WI38 (cell line): ENCODE data around the gene SLFN11.
A peak's percentile ranks its signal among the peaks of the same experiment; 100 is the strongest.

Experiments
- H3K4me3 ChIP-seq: 2 replicates; pipeline ENCODE4 v1.5.1; 2011; ENCODE audit warnings: low read depth, mild to moderate bottlenecking, control low read depth, low read length
- CTCF ChIP-seq: IDR thresholded peaks from 2 replicates; pipeline ENCODE4 v1.5.1; 2012; ENCODE audit warnings: low read depth, mild to moderate bottlenecking, control low read depth, low read length

Gene SLFN11

DNA sequence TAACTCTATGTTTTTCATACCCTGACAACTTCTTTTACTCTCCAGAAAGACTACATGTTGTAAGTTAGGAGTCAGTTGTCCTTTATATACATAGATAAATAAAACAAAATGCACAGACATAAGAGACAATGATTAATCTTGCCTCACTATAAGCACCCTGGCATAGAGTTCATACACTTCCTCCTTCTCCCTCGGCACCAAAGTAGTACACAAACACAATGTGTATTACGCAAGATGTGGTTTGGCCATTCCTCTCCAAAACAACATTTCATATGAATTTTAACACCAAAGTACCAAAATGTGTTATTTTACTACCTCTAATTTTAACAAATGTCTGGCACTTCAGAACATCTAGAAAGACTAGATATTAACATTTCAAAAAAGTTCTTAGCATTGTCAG is 17.2 kb upstream of the SLFN11 start:
- no peak for TF ChIP-seq CTCF
- no peak overlapping the region for H3K4me3 ChIP-seq

DNA sequence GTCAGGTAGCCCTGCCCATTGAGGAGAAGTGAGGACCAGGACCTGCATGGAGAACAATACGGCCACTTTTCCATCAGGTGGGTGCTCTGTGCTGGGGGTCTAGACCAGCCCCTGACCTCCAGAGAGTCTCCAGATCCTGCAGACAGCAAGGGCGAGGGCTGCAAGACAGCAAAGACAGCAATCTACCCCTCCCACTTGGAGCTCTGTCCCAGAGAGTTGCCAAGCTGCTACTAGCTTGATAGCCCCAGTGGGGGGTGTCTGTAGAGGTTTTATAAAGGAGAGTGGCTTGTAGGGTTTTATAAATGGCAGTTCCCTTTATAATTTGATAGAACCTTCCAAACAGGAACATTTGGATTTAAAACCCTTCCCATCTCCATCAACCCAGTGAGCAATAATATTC is 16.7 kb upstream of the SLFN11 start:
- TF ChIP-seq CTCF: no peak
- no peak overlapping the region for H3K4me3 ChIP-seq

GRCh38 chr17:35387496-35387895 is 14.1 kb upstream of the SLFN11 start:
- H3K4me3 ChIP-seq: no peak overlapping the region
- no peak for TF ChIP-seq CTCF

- H3K4me3 ChIP-seq: no peak overlapping the region
- TF ChIP-seq CTCF: no peak
Observed at GRCh38 chr17:35377706-35378105, 4.3 kb upstream of the SLFN11 start.

GRCh38 chr17:35377068-35377467 is 3.6 kb upstream of the SLFN11 start:
- no peak for TF ChIP-seq CTCF
- H3K4me3 ChIP-seq: no peak overlapping the region

- no peak overlapping the region for H3K4me3 ChIP-seq
- TF ChIP-seq CTCF: no peak
Observed at GRCh38 chr17:35376245-35376644, 2.8 kb upstream of the SLFN11 start.

DNA sequence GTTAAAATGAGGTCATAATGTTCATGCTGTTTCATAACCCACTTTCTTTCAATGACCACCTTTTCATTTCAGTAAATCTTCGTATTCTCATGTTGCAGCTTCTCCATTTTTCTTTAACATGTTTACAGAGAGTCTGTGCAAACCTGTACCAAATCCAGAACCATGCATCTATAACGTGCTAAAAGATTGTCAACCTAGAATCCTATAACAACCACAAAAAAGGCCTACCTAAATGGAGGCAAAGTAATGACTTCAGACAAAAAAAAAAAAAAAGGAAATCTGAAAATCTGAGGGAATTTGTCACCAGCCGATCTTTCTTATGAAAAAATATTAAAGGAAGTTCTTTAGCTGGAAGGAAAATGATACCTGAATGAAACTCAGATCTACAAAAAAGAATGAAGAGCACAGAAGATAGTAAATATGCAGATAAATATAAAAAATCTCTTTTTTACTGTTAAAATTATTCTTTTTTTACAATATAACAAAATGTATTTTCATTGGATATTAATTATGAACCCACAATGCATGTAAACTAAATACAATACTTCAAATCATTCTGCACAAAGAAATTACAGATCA is 1.4 kb upstream of the SLFN11 start:
- TF ChIP-seq CTCF: no peak
- H3K4me3 ChIP-seq: peak overlapping the region; percentile 81
